HepG2 (cell line): ENCODE data around the gene MICALL2. TPM values are rescaled to one million over a fixed set of nuclear protein-coding genes. Genes with fewer than 3 reads are reported as not detected.

Source experiments
- ATAC-seq: fragments of 200-7000 bp; cut with Tn5 transposase; 3 replicates; pipeline ENCODE4 v1.9.1; 2020; ENCODE audit warnings: mild to moderate bottlenecking, moderate library complexity
- BruUV-seq: library from RNA; stranded (reverse); fragments of 400-500 nt; replicated peaks from 2 replicates; lab custom pipeline; 2021; lab: Mats Ljungman, UMichigan
- CTCF ChIA-PET: fragments of 300-600 bp; formaldehyde crosslinking; extraction: SDS; loops from one replicate; lab custom pipeline; 2021; ENCODE audit warnings: low total read pairs, inconsistent platforms, low intra/inter-chr PET ratio; lab: Yijun Ruan, JAX
- POLR2A ChIA-PET: fragments of 350-600 bp; sonication (Branson Sonifier 250); formaldehyde crosslinking; loops from one replicate; lab custom pipeline; 2020; ENCODE audit warnings: antibody characterized with exemption, inconsistent platforms; lab: Yijun Ruan, JAX
- DNase-seq: peaks from one replicate; pipeline ENCODE4 v3.0.0-alpha.2; 2015; ENCODE audit warnings: low spot score
- FAIRE-seq: peaks from 3 replicates; lab custom pipeline; 2011; peaks lifted over from hg19 to GRCh38; lab: Jason Lieb, UNC
- H2AFZ ChIP-seq: one replicate; pipeline ENCODE4 v1.6.1; 2011; ENCODE audit warnings: low read length, inconsistent platforms
- H3K27ac ChIP-seq: fragments of 300-600 bp; 3 replicates; pipeline ENCODE4 v1.8.0; 2011; ENCODE audit warnings: mixed run types, mild to moderate bottlenecking, mixed read lengths, low read length, inconsistent platforms; ENCODE audit not compliant: insufficient read depth; ENCODE audit errors: extremely low read length
- H3K27me3 ChIP-seq, 2 experiments: fragments of 200-600 bp in 1 of 2; 2 replicates in 1 of 2; 3 replicates in 1 of 2; pipeline versions ENCODE4 v1.6.0 to v1.8.0; 2011; ENCODE audit warnings: low read length in 2 of 2, mild to moderate bottlenecking in 2 of 2, moderate library complexity in 2 of 2, inconsistent platforms in 1 of 2; ENCODE audit not compliant: insufficient read depth in 2 of 2, control insufficient read depth in 1 of 2
- H3K36me3 ChIP-seq, 2 experiments: fragments of 200-600 bp in 1 of 2; replicated peaks in 1 of 2; 2 replicates in 1 of 2; 3 replicates in 1 of 2; pipeline versions ENCODE4 v1.5.1 to v1.8.0; 2011; ENCODE audit warnings: low read length in 2 of 2, inconsistent platforms in 1 of 2; ENCODE audit not compliant: insufficient read depth in 2 of 2, control insufficient read depth in 1 of 2
- H3K4me1 ChIP-seq: 2 replicates; pipeline ENCODE4 v1.5.1; 2012; ENCODE audit warnings: low read length, inconsistent platforms; ENCODE audit not compliant: insufficient read depth
- H3K4me2 ChIP-seq: 2 replicates; pipeline ENCODE4 v1.6.0; 2011; ENCODE audit warnings: low read depth, low read length, inconsistent platforms
- H3K4me3 ChIP-seq, 3 experiments: fragments of 200-600 bp in 1 of 3; sonication (generic), shearing (Covaris generic) in 1 of 3; replicated peaks in 1 of 3; 2 replicates each; pipeline ENCODE4 v1.5.1; 2011 to 2016; ENCODE audit warnings: low read length in 3 of 3, inconsistent platforms in 2 of 3, low read depth in 2 of 3, mild to moderate bottlenecking in 2 of 3, control low read depth in 1 of 3, mixed read lengths in 1 of 3; ENCODE audit not compliant: insufficient read depth in 1 of 3
- H3K79me2 ChIP-seq: one replicate; pipeline ENCODE4 v1.6.1; 2011; ENCODE audit warnings: low read length, inconsistent platforms; ENCODE audit not compliant: insufficient read depth
- H3K9ac ChIP-seq: 2 replicates; pipeline ENCODE4 v1.6.0; 2011; ENCODE audit warnings: mild to moderate bottlenecking, low read depth, low read length, inconsistent platforms; ENCODE audit not compliant: insufficient read depth
- H3K9me3 ChIP-seq: 2 replicates; pipeline ENCODE4 v1.5.1; 2012; ENCODE audit warnings: mild to moderate bottlenecking, low read length
- H4K20me1 ChIP-seq: 2 replicates; pipeline ENCODE4 v1.6.0; 2011; ENCODE audit warnings: inconsistent platforms, mild to moderate bottlenecking, low read length, moderate library complexity; ENCODE audit not compliant: insufficient read depth
- EEA1 ChIP-seq: sonication (generic); formaldehyde crosslinking; IDR thresholded peaks from 2 replicates; pipeline ENCODE4 v1.5.1; 2020; ENCODE audit warnings: mild to moderate bottlenecking, missing genetic modification reagents, borderline replicate concordance
- NFYC ChIP-seq: IDR thresholded peaks from 2 replicates; pipeline ENCODE4 v1.6.1; 2016; ENCODE audit warnings: missing genetic modification reagents, missing compliant biosample characterization
- SIN3A ChIP-seq: IDR thresholded peaks from 2 replicates; pipeline ENCODE4 v1.6.1; 2011; ENCODE audit warnings: low read depth, mild to moderate bottlenecking, control low read depth, low read length, borderline replicate concordance
- SMAD1 ChIP-seq: sonication (generic); formaldehyde crosslinking; IDR thresholded peaks from 2 replicates; pipeline ENCODE4 v1.4.0; 2020; ENCODE audit warnings: missing genetic modification reagents, low read depth, mild to moderate bottlenecking, borderline replicate concordance
- TFDP1 ChIP-seq: IDR thresholded peaks from 2 replicates; pipeline ENCODE4 v1.6.1; 2016; ENCODE audit warnings: missing compliant biosample characterization, missing genetic modification reagents, borderline replicate concordance
- THAP7 ChIP-seq: sonication (generic); formaldehyde crosslinking; IDR thresholded peaks from 2 replicates; pipeline ENCODE4 v1.8.1; 2023; ENCODE audit warnings: mild to moderate bottlenecking, missing genetic modification reagents
- ZNF136 ChIP-seq: sonication (generic); formaldehyde crosslinking; IDR thresholded peaks from 2 replicates; pipeline ENCODE4 v1.8.1; 2022; ENCODE audit warnings: low read depth, mild to moderate bottlenecking, moderate library complexity, missing genetic modification reagents
- ZNF33B ChIP-seq: sonication (generic); formaldehyde crosslinking; IDR thresholded peaks from 2 replicates; pipeline ENCODE4 v1.5.1; 2020; ENCODE audit warnings: mild to moderate bottlenecking, missing genetic modification reagents
- ZNF607 ChIP-seq: sonication (generic); formaldehyde crosslinking; IDR thresholded peaks from 2 replicates; pipeline ENCODE4 v1.5.1; 2020; ENCODE audit warnings: missing genetic modification reagents, mild to moderate bottlenecking, borderline replicate concordance
- ZNF768 ChIP-seq: sonication (generic); formaldehyde crosslinking; IDR thresholded peaks from 2 replicates; pipeline ENCODE4 v1.4.0; 2020; ENCODE audit warnings: missing genetic modification reagents
- WGBS: methylation state at CpG from one replicate; pipeline ENCODE4 v1.1.6; 2017; ENCODE audit warnings: low lambda C conversion rate; 5-methylcytosine and 5-hydroxymethylcytosine counted together
- in situ Hi-C: cut with HindIII; loops from 2 replicates; pipeline ENCODE4 v1.10.0; 2017; ENCODE audit warnings: low pct_unique_long_range_greater_than_20kb; ENCODE audit not compliant: extremely low pct_ligation_motif_present
- intact Hi-C: fragments of 100-400 bp; cut with micrococcal nuclease; formaldehyde crosslinking; loops from one replicate; pipeline ENCODE4 v1.10.0; 2022; ENCODE audit not compliant: unreplicated experiment
- polyA plus RNA-seq, 8 experiments: library from polyadenylated mRNA; depleted of rRNA in 3 of 8; stranded (reverse) in 7 of 8; unstranded in 1 of 8; fragments of >200 nt; fragmentation: Illumina TruSeq in 4 of 8; extraction: Trizol in 4 of 8; gene quantifications; 2 replicates each; pipeline versions ENCODE4 v1.2.1 to v1.2.3, GENCODE V29; 2011 to 2016; ENCODE audit warnings: low read depth in 4 of 8, missing spikeins in 1 of 8, mixed read lengths in 1 of 8; ENCODE audit not compliant: insufficient read depth in 1 of 8
- total RNA-seq, 5 experiments: library from RNA; depleted of rRNA; stranded (reverse); fragments of >200 nt; fragmentation: Illumina TruSeq; extraction: Trizol; gene quantifications; 2 replicates each; pipeline ENCODE4 v1.2.3, GENCODE V29; 2016; ENCODE audit warnings: low read depth in 1 of 5

MICALL2 gene
- total and polyA plus RNA-seq, 2 of the 13 experiments (the other 11 are each of a cell fraction or from before 2014, with no cell fraction given): 5.8 to 12.4 TPM

GRCh38 chr7:1492640-1493039, 33.4 kb upstream of the MICALL2 start:
- Histone ChIP-seq H3K27ac (no peak overlapping the region), H3K27me3 (no peaks in the 10 kb centered on the region), H3K9me3 (no peaks in the 10 kb centered on the region), H3K79me2 (no peaks in the 10 kb centered on the region), H2AFZ (no peak overlapping the region), H3K4me2 (no peak overlapping the region)
- in situ Hi-C loops: no loop called here
- no peak for DNase-seq
- no TSS peak for BruUV-seq
- TF ChIP-seq ZNF136 (CRISPR knock-in tag) (no peak), ZNF33B (no peak), SMAD1 (CRISPR knock-in tag) (no peak), ZNF607 (CRISPR knock-in tag) (no peak), SIN3A (no peak), TFDP1 (CRISPR knock-in tag) (no peak), ZNF768 (CRISPR knock-in tag) (no peak), THAP7 (CRISPR knock-in tag) (no peak), NFYC (no peak), EEA1 (no peak)
- TF ChIP-seq, all 625 proteins: peak for 0
- peaks cover 21 to 54% of the 10 kb centered on the region in 2 experiments; a peak in 4 of 5 replicates for H3K36me3 ChIP-seq
- 89% methylated on average over 33 of the region's 33 CpGs for WGBS
- CTCF ChIA-PET: no interaction called here
- POLR2A ChIA-PET: no interaction called here
- no peak overlapping the region for H3K4me3 ChIP-seq
- no peak overlapping the region for H3K9ac ChIP-seq
- intact Hi-C loops: no loop called here
- H4K20me1 ChIP-seq: no peaks in the 10 kb centered on the region
- H3K4me1 ChIP-seq: no peaks in the 10 kb centered on the region
- no peak for ATAC-seq
- no peak for FAIRE-seq
